Activated CD4-positive, alpha-beta memory T cell treated with anti-CD3 and anti-CD28 coated beads, Interleukin-2, amount 10 ng/mL, durations not matched to agents 7 days and 5 days (primary cell): Measurements from ENCODE around the gene SF3B6. TPM values are rescaled to one million over a fixed set of nuclear protein-coding genes. Genes with fewer than 3 reads are reported as not detected.

Experiments
- CTCF ChIA-PET: fragments of 350-600 bp; sonication (Branson Sonifier 250); formaldehyde crosslinking; loops from one replicate; lab custom pipeline; 2021; ENCODE audit warnings: antibody characterized with exemption, inconsistent platforms; lab: Charles Lee
- POLR2A ChIA-PET: fragments of 350-600 bp; sonication (Branson Sonifier 250); formaldehyde crosslinking; loops from one replicate; lab custom pipeline; 2021; ENCODE audit warnings: antibody characterized with exemption; lab: Charles Lee
- DNase-seq: peaks from one replicate; pipeline ENCODE4 v3.0.0-alpha.2; 2020
- H3K27ac Mint-ChIP-seq: one replicate; pipeline ENCODE4 v1.8.0; 2021; ENCODE audit warnings: mild to moderate bottlenecking, mixed read lengths
- H3K27me3 Mint-ChIP-seq: one replicate; pipeline ENCODE4 v1.8.0; 2021; ENCODE audit warnings: mixed read lengths
- H3K36me3 Mint-ChIP-seq: one replicate; pipeline ENCODE4 v1.8.0; 2021; ENCODE audit warnings: low read depth, mixed read lengths
- H3K4me1 Mint-ChIP-seq: one replicate; pipeline ENCODE4 v1.8.0; 2021; ENCODE audit warnings: mixed read lengths
- H3K4me3 Mint-ChIP-seq: one replicate; pipeline ENCODE4 v1.8.0; 2021; ENCODE audit warnings: mild to moderate bottlenecking, mixed read lengths
- H3K9me3 Mint-ChIP-seq: one replicate; pipeline ENCODE4 v1.8.0; 2021; ENCODE audit warnings: mixed read lengths
- total RNA-seq, 2 experiments: library from RNA; stranded (reverse); gene quantifications; one replicate each; pipeline ENCODE4 v1.2.3, GENCODE V29; 2021

SF3B6 gene
- total RNA-seq, 2 experiments from 2014 or later: 87.4 to 88.2 TPM

- CTCF ChIA-PET: no interaction called here
- no peak for DNase-seq
Measured at GRCh38 chr2:24022324-24022974, 53.7 kb downstream of the SF3B6 start.

GRCh38 chr2:24021122-24021998 lies 54.8 kb downstream of the SF3B6 start:
- no peaks in the 10 kb centered on the region for H3K4me1 Mint-ChIP-seq

More at GRCh38 chr2:24022324-24022974, 53.7 kb downstream of the SF3B6 start:
- no peaks in the 10 kb centered on the region for H3K4me1 Mint-ChIP-seq
- POLR2A ChIA-PET: no interaction called here
- H3K9me3 Mint-ChIP-seq: no peaks in the 10 kb centered on the region
- H3K27ac Mint-ChIP-seq: no peak overlapping the region
- H3K27me3 Mint-ChIP-seq: no peaks in the 10 kb centered on the region
- peaks cover 10% of the 10 kb centered on the region for H3K36me3 Mint-ChIP-seq
- no peak overlapping the region for H3K4me3 Mint-ChIP-seq

DNA sequence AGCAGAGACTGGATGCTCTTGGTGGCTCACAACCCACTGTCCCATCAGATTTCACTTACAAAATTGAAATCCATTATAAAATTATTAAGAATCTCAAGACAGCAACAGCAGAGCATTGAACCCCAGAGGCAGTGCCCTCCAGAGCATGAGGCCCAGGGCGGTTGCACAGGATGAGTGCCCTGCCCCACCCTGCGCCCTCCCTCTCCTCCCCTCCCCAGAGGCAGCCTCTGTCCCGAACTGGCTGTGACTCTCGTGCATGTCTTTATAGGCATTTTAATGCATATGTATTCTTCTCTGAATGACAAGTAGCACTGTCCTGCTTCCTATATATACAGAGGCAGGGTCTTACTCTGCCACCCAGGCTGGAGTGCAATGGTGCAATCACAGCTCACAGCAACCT lies 55.9 kb downstream of the SF3B6 start:
- no peaks in the 10 kb centered on the region for H3K4me1 Mint-ChIP-seq
- no peaks in the 10 kb centered on the region for H3K9me3 Mint-ChIP-seq
- H3K27me3 Mint-ChIP-seq: no peaks in the 10 kb centered on the region
- ChIA-PET POLR2A (no interaction called here), CTCF (no interaction called here)
- no peak overlapping the region for H3K4me3 Mint-ChIP-seq
- H3K27ac Mint-ChIP-seq: no peak overlapping the region
- DNase-seq: no peak
- peaks cover 3% of the 10 kb centered on the region for H3K36me3 Mint-ChIP-seq

More at GRCh38 chr2:24021122-24021998, 54.8 kb downstream of the SF3B6 start:
- no peaks in the 10 kb centered on the region for H3K9me3 Mint-ChIP-seq
- POLR2A ChIA-PET: no interaction called here
- CTCF ChIA-PET: interaction anchor here (0.6 to 1.0 kb wide), 2 partner anchors 62 to 94 kb away, joined by 3 to 4 read pairs; partner anchors contain the start of gene ATAD2B
- H3K4me3 Mint-ChIP-seq: no peak overlapping the region
- no peak overlapping the region for H3K27ac Mint-ChIP-seq
- peak; percentile 24 for DNase-seq
- no peaks in the 10 kb centered on the region for H3K27me3 Mint-ChIP-seq
- peaks cover 4% of the 10 kb centered on the region for H3K36me3 Mint-ChIP-seq

DNA sequence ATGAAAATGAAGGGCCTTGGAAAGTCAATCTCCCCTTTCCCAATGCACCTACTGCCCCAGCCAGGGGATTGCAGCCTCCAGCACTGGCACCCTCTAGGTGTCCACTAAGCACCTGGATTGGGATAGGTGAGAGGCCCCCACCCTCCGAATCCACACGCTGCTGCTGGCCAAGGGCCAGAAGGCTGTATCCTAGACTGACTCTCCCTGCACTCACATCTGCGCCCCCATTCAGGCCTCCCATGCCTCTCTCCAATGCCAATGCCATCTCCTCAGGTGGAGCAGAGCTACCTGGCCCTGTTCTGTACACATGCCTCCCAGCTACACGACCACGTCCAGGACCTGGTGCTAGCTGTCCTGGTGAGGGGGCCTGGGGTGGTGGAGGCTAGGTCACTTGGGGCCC lies 56.4 kb downstream of the SF3B6 start:
- H3K27me3 Mint-ChIP-seq: no peaks in the 10 kb centered on the region
- POLR2A ChIA-PET: no interaction called here
- DNase-seq: no peak
- CTCF ChIA-PET: no interaction called here
- no peaks in the 10 kb centered on the region for H3K9me3 Mint-ChIP-seq
- no peak overlapping the region for H3K4me3 Mint-ChIP-seq
- H3K27ac Mint-ChIP-seq: no peak overlapping the region
- peaks cover 3% of the 10 kb centered on the region for H3K36me3 Mint-ChIP-seq
- no peaks in the 10 kb centered on the region for H3K4me1 Mint-ChIP-seq

- no peak overlapping the region for H3K27ac Mint-ChIP-seq
- H3K4me1 Mint-ChIP-seq: no peaks in the 10 kb centered on the region
Measured at GRCh38 chr2:24018241-24018640, 57.9 kb downstream of the SF3B6 start.

DNA sequence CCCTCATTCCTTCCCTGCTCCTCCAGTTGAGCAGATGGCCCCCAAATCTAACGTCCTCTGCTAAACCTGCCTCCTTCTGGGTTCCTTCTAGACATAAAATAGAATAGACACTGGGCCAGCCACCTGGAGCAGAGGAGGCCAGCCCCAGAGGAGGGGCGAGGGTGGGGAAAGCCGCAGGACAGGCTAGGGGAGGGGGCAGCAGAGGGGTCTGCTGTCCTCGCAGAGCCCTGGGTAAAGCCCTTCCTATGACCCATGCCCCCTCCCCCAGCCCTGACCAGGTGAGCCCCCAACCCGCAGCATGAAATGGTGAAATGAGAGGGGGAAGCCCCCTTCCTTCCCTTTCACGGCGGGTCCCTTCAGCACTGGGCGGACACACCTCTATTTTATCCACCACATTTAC lies 58.4 kb downstream of the SF3B6 start:
- no peaks in the 10 kb centered on the region for H3K36me3 Mint-ChIP-seq
- no peaks in the 10 kb centered on the region for H3K4me1 Mint-ChIP-seq
- POLR2A ChIA-PET: no interaction called here

More at GRCh38 chr2:24018241-24018640, 57.9 kb downstream of the SF3B6 start:
- CTCF ChIA-PET: no interaction called here
- POLR2A ChIA-PET: no interaction called here
- Mint-ChIP-seq H3K9me3 (no peaks in the 10 kb centered on the region), H3K4me3 (no peak overlapping the region), H3K27me3 (peaks cover 2% of the 10 kb centered on the region), H3K36me3 (peaks cover 3% of the 10 kb centered on the region)
- no peak for DNase-seq

More for the DNA sequence above, 58.4 kb downstream of the SF3B6 start:
- CTCF ChIA-PET: no interaction called here
- H3K27ac Mint-ChIP-seq: no peak overlapping the region
- DNase-seq: no peak
- peaks cover 3% of the 10 kb centered on the region for H3K27me3 Mint-ChIP-seq
- no peak overlapping the region for H3K4me3 Mint-ChIP-seq
- no peaks in the 10 kb centered on the region for H3K9me3 Mint-ChIP-seq

Other genes starting within 250 kb of the SF3B6 start
- gene ATAD2B, start 149.2 kb downstream of the SF3B6 start, total RNA-seq: 10 to 100 TPM; 17.6 to 19.5 TPM
- 10 to 100 TPM; 11.5 to 12.3 TPM for gene UBXN2A, start 135.9 kb downstream of the SF3B6 start, total RNA-seq
- under 1 TPM in 1 of 2 experiments, not detected in 1; 0.20 TPM for gene MFSD2B, start 66.2 kb downstream of the SF3B6 start, total RNA-seq
- 10 to 100 TPM; 18.5 to 19.1 TPM for gene WDCP, start 28.9 kb downstream of the SF3B6 start, total RNA-seq
- 1 to 10 TPM; 4.8 to 5.5 TPM for gene FKBP1B, start 26.6 kb downstream of the SF3B6 start, total RNA-seq
- gene TP53I3, start 8.5 kb upstream of the SF3B6 start, total RNA-seq: 1 to 10 TPM; 2.7 to 2.9 TPM
- gene PFN4, start 47.0 kb upstream of the SF3B6 start, total RNA-seq: not detected
- 1 to 10 TPM; 7.2 to 8.4 TPM for gene FAM228B, start 47.1 kb upstream of the SF3B6 start, total RNA-seq
- gene FAM228A, start 98.7 kb upstream of the SF3B6 start, total RNA-seq: under 1 TPM in 1 of 2 experiments, not detected in 1; 0.23 TPM